NCI-H69 (cell line): ENCODE data around the gene C19orf25.
"Not testable (repeated sequence)": the region's sequence is repeated elsewhere in the genome, so short reads cannot be mapped to it uniquely, and the experiment has no call there.

Experiments used
- DNase-seq: peaks from one replicate; lab custom pipeline; 2025; lab: John Stamatoyannopoulos, UW

C19orf25 gene

GRCh38 chr19:1449467-1450442 is 29.3 kb downstream of the C19orf25 start, which contains the start of gene APC2:
Gene APC2, plus strand, starts transcription at chr19:1450121. Its CDS starts 2,881 bp downstream, at chr19:1453002.
- DNase-seq = peak; percentile 87

- DNase-seq = no peak
Measured at GRCh38 chr19:1447944-1448343, 31.1 kb downstream of the C19orf25 start.

GRCh38 chr19:1447504-1447903 is 31.5 kb downstream of the C19orf25 start:
- DNase-seq = no peak

- peak; percentile 31 for DNase-seq
Measured at GRCh38 chr19:1446713-1447481, 32.1 kb downstream of the C19orf25 start.

- DNase-seq = peak; percentile 87
Measured at GRCh38 chr19:1445932-1446712, 32.9 kb downstream of the C19orf25 start.

- DNase-seq = peak; percentile 82
Measured at GRCh38 chr19:1445185-1445931, 33.7 kb downstream of the C19orf25 start.

GRCh38 chr19:1441677-1442438 is 37.2 kb downstream of the C19orf25 start:
- no peak for DNase-seq

- no peak for DNase-seq
Measured at GRCh38 chr19:1441022-1441426, 38.0 kb downstream of the C19orf25 start.

- DNase-seq = no peak
Measured at GRCh38 chr19:1440418-1440801, 38.6 kb downstream of the C19orf25 start.

- not testable (repeated sequence) for DNase-seq
Measured at GRCh38 chr19:1439525-1440417, 39.2 kb downstream of the C19orf25 start.

GRCh38 chr19:1438933-1439354 is 40.1 kb downstream of the C19orf25 start:
- DNase-seq = peak; percentile 50

GRCh38 chr19:1438035-1438932 is 40.7 kb downstream of the C19orf25 start, which contains the start of gene RPS15:
Gene RPS15, plus strand, starts transcription at chr19:1438396. Its CDS starts 30 bp downstream, at chr19:1438426.
- DNase-seq = peak; percentile 96

- DNase-seq = no peak
Measured at GRCh38 chr19:1437609-1438008, 41.4 kb downstream of the C19orf25 start.

GRCh38 chr19:1435378-1435989 is 43.5 kb downstream of the C19orf25 start:
- DNase-seq = no peak

GRCh38 chr19:1434577-1435060 is 44.4 kb downstream of the C19orf25 start:
- DNase-seq = no peak

GRCh38 chr19:1434040-1434366 is 45.0 kb downstream of the C19orf25 start:
- no peak for DNase-seq

- no peak for DNase-seq
Measured at GRCh38 chr19:1433119-1434039, 45.6 kb downstream of the C19orf25 start.
